GM12891 (cell line): ENCODE measurements around the gene NRDE2.

ENCODE experiments used
- POLR2A ChIP-seq: IDR thresholded peaks from 2 replicates; pipeline ENCODE4 v1.6.1; 2011; ENCODE audit warnings: low read depth, low read length, control low read depth
- POLR2AphosphoS5 ChIP-seq: IDR thresholded peaks from 2 replicates; pipeline ENCODE4 v1.6.1; 2011; ENCODE audit warnings: low read depth, low read length, control low read depth

DNA sequence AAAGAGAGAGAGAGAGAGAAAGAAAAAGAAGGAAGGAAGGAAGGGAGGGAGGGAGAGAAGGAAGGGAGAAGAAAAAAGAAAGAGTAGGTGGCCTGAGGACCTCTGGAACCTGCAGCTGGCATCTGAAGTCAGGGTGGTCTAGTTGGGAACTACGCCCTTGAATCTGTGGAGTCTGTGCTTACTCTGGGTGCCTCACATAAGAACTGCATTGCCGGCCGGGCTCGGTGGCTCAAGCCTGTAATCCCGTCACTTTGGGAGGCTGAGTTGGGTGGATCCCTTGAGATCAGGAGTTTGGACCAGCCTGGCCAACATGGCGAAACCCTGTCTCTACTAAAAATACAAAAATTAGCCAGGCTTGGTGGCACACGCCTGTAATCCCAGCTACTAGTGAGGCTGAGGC lies 10.0 kb upstream of the NRDE2 start:
- TF ChIP-seq POLR2AphosphoS5 (no peak), POLR2A (no peak)
